IPS-15b (cell line): ENCODE results near the gene MED17.
"Not testable (repeated sequence)": the region's sequence is repeated elsewhere in the genome, so short reads cannot be mapped to it uniquely, and the experiment has no call there.

Source experiments
- H3K27me3 ChIP-seq: one replicate; pipeline ENCODE4 v1.6.1; 2013; ENCODE audit warnings: low read length; ENCODE audit not compliant: control insufficient read depth, insufficient read depth
- H3K36me3 ChIP-seq: one replicate; pipeline ENCODE4 v1.6.1; 2013; ENCODE audit warnings: low read length; ENCODE audit not compliant: control insufficient read depth, insufficient read depth
- H3K4me1 ChIP-seq: one replicate; pipeline ENCODE4 v1.6.1; 2013; ENCODE audit warnings: mild to moderate bottlenecking, low read length; ENCODE audit not compliant: control insufficient read depth, insufficient read depth
- H3K4me3 ChIP-seq: one replicate; pipeline ENCODE4 v1.5.1; 2013; ENCODE audit warnings: low read depth, low read length
- H3K9ac ChIP-seq: one replicate; pipeline ENCODE4 v1.6.1; 2013; ENCODE audit warnings: low read depth, mild to moderate bottlenecking, low read length
- H3K9me3 ChIP-seq: one replicate; pipeline ENCODE4 v1.6.1; 2013; ENCODE audit warnings: mild to moderate bottlenecking, low read length; ENCODE audit not compliant: control insufficient read depth, insufficient read depth

MED17 gene

DNA sequence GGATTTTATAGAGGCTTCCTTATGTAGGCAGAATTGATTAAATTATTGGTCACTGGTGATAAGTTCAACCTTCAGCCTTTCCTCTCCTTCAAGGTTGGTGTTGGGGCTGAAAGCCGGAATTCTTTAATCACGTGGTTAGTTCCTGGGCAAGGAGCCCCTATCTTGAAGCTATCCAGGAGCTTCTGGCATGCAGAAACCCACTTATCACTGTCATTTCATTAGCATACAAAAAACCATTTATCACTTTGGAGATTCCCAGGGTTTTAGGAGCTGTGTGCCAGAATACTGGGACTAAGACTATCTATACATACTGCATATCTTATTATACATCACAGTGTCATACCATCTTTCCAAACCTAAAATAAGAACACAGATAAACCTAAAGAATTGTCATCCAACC lies 18.5 kb upstream of the MED17 start:
- no peaks in the 10 kb centered on the region for H3K9me3 ChIP-seq
- no peak overlapping the region for H3K9ac ChIP-seq
- no peak overlapping the region for H3K4me3 ChIP-seq
- H3K4me1 ChIP-seq: no peaks in the 10 kb centered on the region
- H3K27me3 ChIP-seq: no peaks in the 10 kb centered on the region
- peaks cover 4% of the 10 kb centered on the region for H3K36me3 ChIP-seq

DNA sequence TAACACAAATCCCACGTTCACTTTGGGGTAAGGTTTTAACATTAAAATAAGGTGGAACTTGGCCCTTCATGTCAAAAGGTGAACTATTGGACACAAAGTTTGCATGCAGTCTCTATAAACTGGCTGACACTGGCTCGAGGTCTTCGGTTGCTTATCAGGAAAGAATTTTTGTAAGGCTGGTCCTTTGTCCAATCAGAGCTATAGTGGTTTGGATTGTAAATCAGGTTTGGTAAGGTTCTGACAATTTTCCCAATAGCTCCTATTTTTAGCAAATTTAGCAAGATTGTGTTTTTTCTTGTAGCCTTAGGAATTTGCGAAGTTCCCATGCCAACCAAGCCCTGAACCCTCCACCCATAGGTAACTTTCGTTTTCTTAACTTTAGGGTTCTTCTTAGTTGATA lies 17.6 kb upstream of the MED17 start:
- Histone ChIP-seq H3K9ac (no peak overlapping the region), H3K27me3 (no peaks in the 10 kb centered on the region), H3K4me1 (no peaks in the 10 kb centered on the region), H3K36me3 (peaks cover 4% of the 10 kb centered on the region), H3K9me3 (no peaks in the 10 kb centered on the region), H3K4me3 (no peak overlapping the region)

DNA sequence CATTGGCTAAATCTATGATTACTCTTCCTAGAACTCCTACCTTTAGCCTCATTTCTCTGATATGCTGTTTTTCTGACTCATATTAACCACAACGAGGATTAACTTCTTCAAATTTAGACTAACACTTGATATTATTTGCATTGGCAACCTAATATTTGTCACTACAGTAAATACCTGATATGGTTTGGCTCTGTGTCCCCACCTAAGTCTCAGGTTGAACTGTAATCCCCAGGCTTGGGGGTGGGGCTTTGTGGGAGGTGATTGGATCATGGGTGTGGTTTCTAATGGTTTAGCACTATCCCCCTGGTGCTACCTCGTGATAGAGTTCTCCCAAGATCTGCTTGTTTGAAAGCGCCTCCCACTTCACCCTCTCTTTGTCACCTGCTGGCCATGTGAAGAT lies 17.1 kb upstream of the MED17 start:
- no peaks in the 10 kb centered on the region for H3K9me3 ChIP-seq
- no peak overlapping the region for H3K9ac ChIP-seq
- H3K36me3 ChIP-seq: peaks cover 4% of the 10 kb centered on the region
- H3K27me3 ChIP-seq: no peaks in the 10 kb centered on the region
- H3K4me1 ChIP-seq: no peaks in the 10 kb centered on the region
- H3K4me3 ChIP-seq: no peak overlapping the region

DNA sequence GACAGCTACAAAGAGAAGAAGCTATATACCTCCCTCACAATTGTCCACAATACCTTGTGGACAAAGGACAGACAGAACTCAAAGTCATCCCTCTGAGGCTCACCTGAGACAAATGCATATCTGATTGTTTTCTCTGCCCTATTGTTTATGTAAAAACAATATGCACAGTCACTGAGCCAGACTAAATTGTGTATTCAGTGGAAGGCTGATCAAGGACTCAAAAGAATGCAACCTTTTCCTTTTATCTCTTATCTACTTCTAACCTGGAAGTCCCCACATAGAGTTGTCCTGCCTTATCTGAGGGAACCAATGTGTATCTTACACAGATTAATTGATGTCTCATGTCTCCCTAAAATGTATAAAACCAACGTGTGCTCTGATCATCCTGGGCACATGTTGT lies 13.9 kb upstream of the MED17 start:
- Histone ChIP-seq H3K9me3 (no peaks in the 10 kb centered on the region), H3K9ac (no peak overlapping the region), H3K4me3 (no peak overlapping the region), H3K4me1 (no peaks in the 10 kb centered on the region), H3K27me3 (no peaks in the 10 kb centered on the region), H3K36me3 (no peaks in the 10 kb centered on the region)

DNA sequence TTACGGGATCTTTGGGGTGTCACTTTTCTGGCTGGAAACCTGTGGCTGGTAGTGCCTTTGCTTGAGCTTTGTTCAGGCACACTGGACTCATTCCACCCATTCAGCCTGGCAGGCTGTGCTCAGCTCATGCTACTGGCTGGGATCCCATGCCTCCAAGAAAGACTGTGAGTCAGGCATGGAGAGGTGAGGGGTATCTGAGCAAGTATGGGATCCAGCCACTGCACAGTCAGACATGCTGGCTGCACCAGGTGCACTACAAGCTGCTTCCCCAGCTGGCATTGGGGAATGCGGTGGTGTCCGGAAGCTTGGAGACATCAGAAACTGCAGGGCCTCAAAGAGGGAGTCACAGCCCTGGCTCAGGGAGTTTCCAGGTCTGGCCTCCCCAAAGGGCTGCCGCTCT lies 12.0 kb upstream of the MED17 start:
- Histone ChIP-seq H3K9me3 (no peaks in the 10 kb centered on the region), H3K4me3 (no peak overlapping the region), H3K36me3 (no peaks in the 10 kb centered on the region), H3K9ac (no peak overlapping the region), H3K4me1 (no peaks in the 10 kb centered on the region), H3K27me3 (no peaks in the 10 kb centered on the region)

DNA sequence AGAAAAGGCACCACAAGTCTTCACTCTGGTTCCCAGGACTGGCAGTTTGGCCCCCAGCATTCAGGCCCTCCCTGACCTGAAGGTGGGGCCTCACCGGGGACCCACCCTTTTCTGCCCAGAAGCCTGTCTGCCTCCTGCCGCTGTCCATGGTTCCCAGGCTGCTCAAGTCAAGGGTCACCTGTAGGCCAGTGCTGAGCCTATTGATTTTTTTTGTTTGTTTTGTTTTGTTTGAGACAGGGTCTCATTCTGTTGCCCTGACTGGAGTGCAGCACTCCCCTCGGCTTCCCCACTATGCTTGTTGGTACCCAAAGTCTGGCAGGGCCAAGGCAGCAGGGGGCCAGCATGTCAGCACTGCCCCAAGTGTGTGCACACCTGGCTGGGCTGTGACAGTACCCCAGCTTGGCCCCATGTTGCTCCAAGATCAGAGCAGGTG lies 11.0 kb upstream of the MED17 start:
- Histone ChIP-seq H3K4me3 (no peak overlapping the region), H3K4me1 (no peaks in the 10 kb centered on the region), H3K9me3 (no peaks in the 10 kb centered on the region), H3K36me3 (no peaks in the 10 kb centered on the region), H3K27me3 (no peaks in the 10 kb centered on the region), H3K9ac (no peak overlapping the region)

DNA sequence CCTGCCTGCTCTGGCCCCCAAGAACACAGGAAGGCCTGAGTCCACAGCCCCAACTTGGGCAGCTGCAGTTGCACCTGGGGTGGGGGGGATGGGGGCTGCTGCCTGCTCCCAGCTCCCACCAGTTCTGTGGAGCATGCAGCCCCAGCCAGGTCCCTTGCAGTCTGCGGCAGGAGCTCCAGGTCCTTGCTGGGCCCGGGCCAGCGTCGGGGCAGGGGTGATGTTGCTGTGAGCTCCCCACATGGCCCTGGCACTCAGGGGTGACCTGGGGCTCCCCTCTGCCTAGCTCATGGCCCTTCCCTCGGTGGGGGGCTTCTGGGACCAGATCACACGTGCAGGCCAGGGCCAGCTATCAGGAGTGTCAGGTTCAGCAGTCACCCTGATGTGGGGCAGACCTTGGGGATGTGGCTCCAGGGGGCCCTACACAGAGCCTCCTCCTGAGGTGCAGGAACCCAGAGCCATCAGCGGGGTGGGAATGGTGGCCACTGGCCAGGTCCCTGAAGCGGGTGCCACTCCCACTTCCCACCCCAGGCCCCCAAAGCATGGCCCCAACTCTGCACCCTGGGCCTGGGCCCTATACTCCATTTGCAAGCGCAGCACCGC lies 10.4 kb upstream of the MED17 start:
- Histone ChIP-seq H3K4me3 (no peak overlapping the region), H3K9ac (no peak overlapping the region), H3K4me1 (no peaks in the 10 kb centered on the region), H3K36me3 (no peaks in the 10 kb centered on the region), H3K9me3 (no peaks in the 10 kb centered on the region), H3K27me3 (no peaks in the 10 kb centered on the region)

DNA sequence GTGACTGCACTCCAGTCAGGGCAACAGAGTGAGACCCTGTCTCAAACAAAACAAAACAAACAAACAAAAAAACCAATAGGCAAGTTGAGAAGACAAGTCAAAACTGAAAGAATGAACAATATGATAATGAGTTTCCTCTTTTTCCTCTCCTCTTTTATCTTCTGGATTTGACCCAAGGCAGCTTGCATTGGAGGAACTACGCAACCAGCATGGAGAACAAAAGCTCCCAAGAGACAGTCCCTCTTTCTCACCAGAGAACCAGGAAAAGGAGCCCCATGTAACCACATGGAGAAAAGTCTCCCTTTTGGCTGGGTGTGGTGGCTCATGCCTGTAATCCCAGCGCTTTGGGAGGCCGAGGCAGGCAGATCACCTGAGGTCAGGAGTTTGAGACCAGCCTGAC lies 9.5 kb upstream of the MED17 start:
- H3K9ac ChIP-seq, H3K27me3 ChIP-seq: not testable (repeated sequence)

DNA sequence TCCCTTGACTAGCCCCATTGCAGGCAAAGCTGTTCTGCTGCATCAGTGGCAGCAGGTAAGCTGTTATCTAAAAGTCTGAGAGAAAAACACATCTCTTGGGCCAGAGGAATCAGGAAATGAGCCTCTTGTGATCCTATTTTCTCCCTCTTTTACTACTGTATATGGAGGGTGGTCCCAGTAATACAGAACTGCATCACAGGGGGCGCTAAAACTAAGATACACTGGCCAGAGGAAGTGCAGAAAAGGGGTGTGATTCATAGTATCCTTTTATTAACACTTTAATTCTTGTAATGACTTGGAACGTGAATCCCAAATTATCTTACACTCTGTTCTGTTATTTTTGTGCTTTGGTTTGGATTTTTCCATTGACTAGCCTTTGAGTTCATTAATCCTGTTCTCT lies 8.8 kb upstream of the MED17 start:
- no peak overlapping the region for H3K4me3 ChIP-seq
- no peaks in the 10 kb centered on the region for H3K36me3 ChIP-seq
- H3K9ac ChIP-seq: no peak overlapping the region
- H3K9me3 ChIP-seq: no peaks in the 10 kb centered on the region
- H3K4me1 ChIP-seq: no peaks in the 10 kb centered on the region
- no peaks in the 10 kb centered on the region for H3K27me3 ChIP-seq

More for the DNA sequence above, 9.5 kb upstream of the MED17 start:
- not testable (repeated sequence) for H3K4me3 ChIP-seq, H3K9me3 ChIP-seq, H3K36me3 ChIP-seq, H3K4me1 ChIP-seq

DNA sequence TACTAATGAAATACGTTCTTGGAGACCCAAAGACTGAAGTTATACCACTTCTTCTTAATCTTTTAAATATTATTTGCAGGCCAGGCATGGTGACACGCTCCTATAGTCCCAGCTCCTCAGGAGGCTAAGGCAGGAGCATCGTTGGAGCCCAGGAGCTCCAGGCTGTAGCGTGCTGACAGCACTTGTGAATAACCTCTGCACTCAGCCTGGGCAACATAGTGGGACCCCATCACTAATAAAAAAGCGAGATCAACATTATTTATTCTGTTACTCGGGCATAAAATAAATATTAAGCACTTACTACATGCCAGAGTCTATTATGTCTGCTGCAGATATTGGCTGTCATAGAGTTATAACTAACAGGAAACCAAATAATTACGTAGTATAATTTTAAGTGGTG lies 720 bp upstream of the MED17 start:
- no peaks in the 10 kb centered on the region for H3K9me3 ChIP-seq
- H3K36me3 ChIP-seq: no peaks in the 10 kb centered on the region
- no peak overlapping the region for H3K9ac ChIP-seq
- no peaks in the 10 kb centered on the region for H3K27me3 ChIP-seq
- peaks cover 2% of the 10 kb centered on the region for H3K4me1 ChIP-seq
- H3K4me3 ChIP-seq: peak overlapping the region; percentile 93

DNA sequence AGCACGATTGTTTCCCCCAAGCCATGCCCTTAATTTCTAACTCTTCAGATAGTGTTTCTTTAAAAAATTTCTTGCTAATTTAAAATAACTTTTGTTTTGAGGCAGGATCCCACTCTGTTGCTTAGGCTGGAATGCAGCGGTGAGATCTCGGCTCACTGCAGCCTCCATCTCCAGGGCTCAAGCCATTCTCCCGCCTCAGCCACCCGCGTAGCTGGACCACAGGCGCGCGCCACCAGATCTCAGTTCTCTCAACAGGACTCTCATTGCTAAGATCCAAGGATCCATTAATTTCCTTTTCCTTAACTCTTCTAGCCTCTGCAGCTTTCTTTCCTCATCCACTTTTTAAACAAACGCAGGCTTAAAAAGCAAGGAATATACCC lies 327 bp upstream of the MED17 start:
- Histone ChIP-seq H3K9ac (peak overlapping the region; percentile 66), H3K9me3 (no peaks in the 10 kb centered on the region), H3K27me3 (no peaks in the 10 kb centered on the region), H3K4me3 (peak overlapping the region; percentile 93), H3K4me1 (peaks cover 2% of the 10 kb centered on the region), H3K36me3 (peaks cover under 1% of the 10 kb centered on the region)

DNA sequence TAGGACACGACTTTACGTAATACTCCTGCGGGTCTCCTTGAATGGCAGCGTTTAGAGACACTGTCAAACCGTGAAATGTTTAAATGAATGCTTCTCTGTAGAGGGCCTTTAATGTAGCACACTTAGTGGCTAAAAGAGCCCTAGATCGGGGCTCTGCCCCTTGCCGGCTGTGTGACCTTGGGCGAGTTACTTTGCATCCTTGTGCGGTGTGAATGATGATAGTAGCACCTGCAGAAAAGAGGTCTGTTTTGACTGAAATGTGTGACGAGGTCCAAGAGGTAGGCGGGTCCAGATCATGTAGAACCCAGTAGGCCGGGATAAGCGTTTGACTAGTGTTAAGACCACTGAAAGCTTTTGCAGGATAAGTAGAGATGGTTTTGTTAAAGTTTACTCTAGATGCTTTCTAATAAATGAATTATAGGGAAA lies 866 bp downstream of the MED17 start:
- peak overlapping the region; percentile 93 for H3K4me3 ChIP-seq

More for the DNA sequence above, 866 bp downstream of the MED17 start:
- H3K27me3 ChIP-seq: no peaks in the 10 kb centered on the region
- no peaks in the 10 kb centered on the region for H3K9me3 ChIP-seq
- peaks cover 5% of the 10 kb centered on the region for H3K36me3 ChIP-seq
- peaks cover 2% of the 10 kb centered on the region for H3K4me1 ChIP-seq
- H3K9ac ChIP-seq: peak overlapping the region; percentile 97
